OCI-LY1 (cell line): ENCODE data around the gene USH1C.

Source experiments
- H2AFZ ChIP-seq: fragments of 200-600 bp; sonication (generic), shearing (Covaris generic); 2 replicates; pipeline ENCODE4 v1.6.0; 2014; ENCODE audit warnings: antibody characterized with exemption, mild to moderate bottlenecking, low read length
- H3F3A ChIP-seq: fragments of 200-600 bp; sonication (generic), shearing (Covaris generic); 2 replicates; pipeline ENCODE4 v1.6.0; 2014; ENCODE audit warnings: mild to moderate bottlenecking, antibody characterized with exemption, low read length, moderate library complexity; ENCODE audit not compliant: insufficient read depth
- H3K27ac ChIP-seq: fragments of 200-600 bp; sonication (generic); 2 replicates; pipeline ENCODE4 v1.5.1; 2014; ENCODE audit warnings: low read length, mixed run types, mild to moderate bottlenecking, low read depth; ENCODE audit not compliant: poor library complexity, severe bottlenecking
- H3K27me3 ChIP-seq: fragments of 200-600 bp; sonication (generic); 2 replicates; pipeline ENCODE4 v1.6.0; 2014; ENCODE audit warnings: antibody characterized with exemption, mild to moderate bottlenecking, low read length, moderate library complexity; ENCODE audit not compliant: insufficient read depth
- H3K36me3 ChIP-seq: fragments of 200-600 bp; sonication (generic); 2 replicates; pipeline ENCODE4 v1.6.1; 2014; ENCODE audit warnings: mild to moderate bottlenecking, antibody characterized with exemption, low read length, moderate library complexity, mixed read lengths; ENCODE audit not compliant: insufficient read depth
- H3K4me1 ChIP-seq: fragments of 200-600 bp; sonication (generic); 2 replicates; pipeline ENCODE4 v1.5.1; 2014; ENCODE audit warnings: mild to moderate bottlenecking, low read length, moderate library complexity; ENCODE audit not compliant: insufficient read depth, severe bottlenecking
- H3K4me2 ChIP-seq: fragments of 200-600 bp; sonication (generic), shearing (Covaris generic); 2 replicates; pipeline ENCODE4 v1.6.1; 2014; ENCODE audit warnings: low read length
- H3K4me3 ChIP-seq: fragments of 200-600 bp; sonication (generic); 2 replicates; pipeline ENCODE4 v1.5.1; 2014; ENCODE audit warnings: low read length, low read depth, mild to moderate bottlenecking, mixed read lengths; ENCODE audit not compliant: poor library complexity, severe bottlenecking
- H3K79me2 ChIP-seq: fragments of 200-600 bp; shearing (Covaris generic); 2 replicates; pipeline ENCODE4 v1.6.1; 2016; ENCODE audit warnings: mixed run types, low read length, mixed read lengths; ENCODE audit not compliant: insufficient read depth
- H3K9ac ChIP-seq: fragments of 200-600 bp; sonication (generic), shearing (Covaris generic); 2 replicates; pipeline ENCODE4 v1.6.1; 2014; ENCODE audit warnings: mild to moderate bottlenecking, low read length, mixed read lengths
- H3K9me2 ChIP-seq: fragments of 200-600 bp; sonication (generic), shearing (Covaris generic); 2 replicates; pipeline ENCODE4 v1.6.1; 2014; ENCODE audit warnings: low read depth, mild to moderate bottlenecking, low read length, mixed read lengths
- H3K9me3 ChIP-seq: fragments of 200-600 bp; shearing (Covaris generic); 2 replicates; pipeline ENCODE4 v1.6.1; 2014; ENCODE audit warnings: low read length, mixed read lengths
- H4K20me1 ChIP-seq: fragments of 200-600 bp; sonication (generic), shearing (Covaris generic); 2 replicates; pipeline ENCODE4 v1.6.0; 2016; ENCODE audit warnings: mild to moderate bottlenecking, low read length; ENCODE audit not compliant: insufficient read depth
- EZH2 ChIP-seq: fragments of 200-600 bp; sonication (generic), shearing (Covaris generic); IDR thresholded peaks from 2 replicates; pipeline ENCODE4 v1.8.0; 2017; ENCODE audit warnings: borderline replicate concordance, mixed run types, mild to moderate bottlenecking, antibody characterized with exemption, low read length, moderate library complexity, mixed read lengths
- TF ChIP-seq, protein P1 (sequence below): fragments of 200-600 bp; sonication (generic), shearing (Covaris generic); IDR thresholded peaks from 2 replicates; pipeline ENCODE4 v1.5.1; 2017; ENCODE audit warnings: mild to moderate bottlenecking, antibody characterized with exemption, low read length, moderate library complexity, mixed read lengths

Gene USH1C

GRCh38 chr11:17546240-17546639 lies 2.0 kb upstream of the USH1C start:
- H3K79me2 ChIP-seq: no peaks in the 10 kb centered on the region
- H3K9me3 ChIP-seq: no peaks in the 10 kb centered on the region
- H3K36me3 ChIP-seq: no peaks in the 10 kb centered on the region
- no peak overlapping the region for H3K4me3 ChIP-seq
- H2AFZ ChIP-seq: no peak overlapping the region
- no peaks in the 10 kb centered on the region for H4K20me1 ChIP-seq
- H3K4me1 ChIP-seq: no peaks in the 10 kb centered on the region
- no peaks in the 10 kb centered on the region for H3K9me2 ChIP-seq
- H3K27ac ChIP-seq: no peak overlapping the region
- no peaks in the 10 kb centered on the region for H3K27me3 ChIP-seq
- no peak overlapping the region for H3K9ac ChIP-seq
- H3K4me2 ChIP-seq: no peak overlapping the region
- H3F3A ChIP-seq: no peaks in the 10 kb centered on the region
- TF ChIP-seq EZH2: no peak
- TF ChIP-seq, protein P1, sequence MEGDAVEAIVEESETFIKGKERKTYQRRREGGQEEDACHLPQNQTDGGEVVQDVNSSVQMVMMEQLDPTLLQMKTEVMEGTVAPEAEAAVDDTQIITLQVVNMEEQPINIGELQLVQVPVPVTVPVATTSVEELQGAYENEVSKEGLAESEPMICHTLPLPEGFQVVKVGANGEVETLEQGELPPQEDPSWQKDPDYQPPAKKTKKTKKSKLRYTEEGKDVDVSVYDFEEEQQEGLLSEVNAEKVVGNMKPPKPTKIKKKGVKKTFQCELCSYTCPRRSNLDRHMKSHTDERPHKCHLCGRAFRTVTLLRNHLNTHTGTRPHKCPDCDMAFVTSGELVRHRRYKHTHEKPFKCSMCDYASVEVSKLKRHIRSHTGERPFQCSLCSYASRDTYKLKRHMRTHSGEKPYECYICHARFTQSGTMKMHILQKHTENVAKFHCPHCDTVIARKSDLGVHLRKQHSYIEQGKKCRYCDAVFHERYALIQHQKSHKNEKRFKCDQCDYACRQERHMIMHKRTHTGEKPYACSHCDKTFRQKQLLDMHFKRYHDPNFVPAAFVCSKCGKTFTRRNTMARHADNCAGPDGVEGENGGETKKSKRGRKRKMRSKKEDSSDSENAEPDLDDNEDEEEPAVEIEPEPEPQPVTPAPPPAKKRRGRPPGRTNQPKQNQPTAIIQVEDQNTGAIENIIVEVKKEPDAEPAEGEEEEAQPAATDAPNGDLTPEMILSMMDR: no peak

- Histone ChIP-seq H3K9me3 (no peaks in the 10 kb centered on the region), H3K36me3 (no peaks in the 10 kb centered on the region), H3K27me3 (no peaks in the 10 kb centered on the region), H3K9me2 (no peaks in the 10 kb centered on the region), H2AFZ (no peak overlapping the region), H3K4me2 (no peak overlapping the region), H3K27ac (no peak overlapping the region), H4K20me1 (no peaks in the 10 kb centered on the region), H3K9ac (no peak overlapping the region), H3F3A (no peaks in the 10 kb centered on the region), H3K4me3 (no peak overlapping the region), H3K79me2 (no peaks in the 10 kb centered on the region), H3K4me1 (no peaks in the 10 kb centered on the region)
- no peak for TF ChIP-seq EZH2
- TF ChIP-seq, protein P1: no peak
Observed at GRCh38 chr11:17543574-17544180, 539 bp downstream of the USH1C start.

GRCh38 chr11:17543041-17543440 lies 1.2 kb downstream of the USH1C start:
- H3K9ac ChIP-seq: no peak overlapping the region
- TF ChIP-seq, protein P1: no peak
- no peak for TF ChIP-seq EZH2
- no peak overlapping the region for H3K4me3 ChIP-seq
- no peak overlapping the region for H3K27ac ChIP-seq
- H4K20me1 ChIP-seq: no peaks in the 10 kb centered on the region
- no peaks in the 10 kb centered on the region for H3F3A ChIP-seq
- H3K79me2 ChIP-seq: no peaks in the 10 kb centered on the region
- H3K36me3 ChIP-seq: no peaks in the 10 kb centered on the region
- no peaks in the 10 kb centered on the region for H3K27me3 ChIP-seq
- no peak overlapping the region for H2AFZ ChIP-seq
- no peaks in the 10 kb centered on the region for H3K9me3 ChIP-seq
- no peaks in the 10 kb centered on the region for H3K4me1 ChIP-seq
- no peaks in the 10 kb centered on the region for H3K9me2 ChIP-seq
- H3K4me2 ChIP-seq: no peak overlapping the region
